Measurements from ENCODE around the gene ZAR1.

ZAR1 gene

GRCh38 chr4:48490680-48491513 is 845 bp downstream of the ZAR1 start:
- peak; percentile 49 for DNase-seq (ENCODE audit: low spot score)

GRCh38 chr4:48491514-48492176 is 1.6 kb downstream of the ZAR1 start:
- no peak for DNase-seq (ENCODE audit: low spot score)

GRCh38 chr4:48493452-48494100 is 3.5 kb downstream of the ZAR1 start:
- no peak for DNase-seq (ENCODE audit: low spot score)

GRCh38 chr4:48495941-48496340 is 5.9 kb downstream of the ZAR1 start:
- no peak for DNase-seq (ENCODE audit: low spot score)

- no peak for DNase-seq (ENCODE audit: low spot score)
Measured at GRCh38 chr4:48498895-48499294, 8.8 kb downstream of the ZAR1 start.

- DNase-seq (ENCODE audit: low spot score), result no peak
Measured at GRCh38 chr4:48499551-48500066, 9.6 kb downstream of the ZAR1 start.

- no peak for DNase-seq (ENCODE audit: low spot score)
Measured at GRCh38 chr4:48503233-48504025, 13.4 kb downstream of the ZAR1 start.

GRCh38 chr4:48504026-48504330 is 13.9 kb downstream of the ZAR1 start:
- DNase-seq (ENCODE audit: low spot score), result no peak

- DNase-seq (ENCODE audit: low spot score), result no peak
Measured at GRCh38 chr4:48504352-48504751, 14.3 kb downstream of the ZAR1 start.

GRCh38 chr4:48506716-48507115 is 16.7 kb downstream of the ZAR1 start:
- no peak for DNase-seq (ENCODE audit: low spot score)

- DNase-seq (ENCODE audit: low spot score), result no peak
Measured at GRCh38 chr4:48509543-48509942, 19.5 kb downstream of the ZAR1 start.

- no peak for DNase-seq (ENCODE audit: low spot score)
Measured at GRCh38 chr4:48518143-48518542, 28.1 kb downstream of the ZAR1 start.

GRCh38 chr4:48526406-48526805 is 36.4 kb downstream of the ZAR1 start:
- DNase-seq (ENCODE audit: low spot score), result no peak

- no peak for DNase-seq (ENCODE audit: low spot score)
Measured at GRCh38 chr4:48538358-48538757, 48.3 kb downstream of the ZAR1 start.

- DNase-seq (ENCODE audit: low spot score), result no peak
Measured at GRCh38 chr4:48539597-48539996, 49.5 kb downstream of the ZAR1 start.

- DNase-seq (ENCODE audit: low spot score), result no peak
Measured at GRCh38 chr4:48542888-48543287, 52.8 kb downstream of the ZAR1 start.

GRCh38 chr4:48543796-48544195 is 53.7 kb downstream of the ZAR1 start:
- no peak for DNase-seq (ENCODE audit: low spot score)

All from ecto neural progenitor cell (in vitro differentiated cells).